ENCODE data around the gene AOPEP.
A peak's percentile ranks its signal among the peaks of the same experiment; 100 is the strongest.

DNA sequence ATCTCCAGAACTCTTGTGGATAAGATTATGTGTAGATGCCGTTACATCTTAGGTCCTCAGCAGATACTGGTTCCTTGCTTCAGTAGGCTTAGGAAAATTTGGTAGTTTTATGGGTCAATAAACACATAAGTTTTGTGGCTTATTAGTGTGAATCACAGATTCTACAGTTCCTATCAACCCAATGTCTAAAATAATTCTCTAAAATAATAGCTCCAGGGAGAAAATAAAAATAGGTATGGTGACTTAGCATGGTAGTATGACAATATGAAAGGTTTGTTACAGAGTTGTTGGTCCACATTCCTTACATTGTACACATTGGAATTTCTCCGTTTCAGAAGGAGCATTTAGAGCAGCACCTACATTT, 91.7 kb downstream of the AOPEP start:
- TF ChIP-seq EP300 (IDR thresholded peaks at IDR 0.05; ENCODE audit: borderline replicate concordance) (peak; percentile 38; the same call in 1 of the 2 replicates), TAF1 (IDR thresholded peaks at IDR 0.05; ENCODE audit: low read depth) (no peak), YY1 (IDR thresholded peaks at IDR 0.05; ENCODE audit: low read depth) (no peak), EGR1 (IDR thresholded peaks at IDR 0.05) (no peak), TEAD4 (IDR thresholded peaks at IDR 0.05) (peak; percentile 83), CEBPB (IDR thresholded peaks at IDR 0.05) (no peak), TCF12 (IDR thresholded peaks at IDR 0.05; ENCODE audit: low read depth) (no peak), RAD21 (IDR thresholded peaks at IDR 0.05; ENCODE audit: low read depth) (no peak), FOXM1 (IDR thresholded peaks at IDR 0.05; ENCODE audit: borderline replicate concordance, low read depth) (no peak), CREB1 (IDR thresholded peaks at IDR 0.05; ENCODE audit: low read depth) (no peak), NFIC (IDR thresholded peaks at IDR 0.05) (no peak)
- TF ChIP-seq, protein P1, sequence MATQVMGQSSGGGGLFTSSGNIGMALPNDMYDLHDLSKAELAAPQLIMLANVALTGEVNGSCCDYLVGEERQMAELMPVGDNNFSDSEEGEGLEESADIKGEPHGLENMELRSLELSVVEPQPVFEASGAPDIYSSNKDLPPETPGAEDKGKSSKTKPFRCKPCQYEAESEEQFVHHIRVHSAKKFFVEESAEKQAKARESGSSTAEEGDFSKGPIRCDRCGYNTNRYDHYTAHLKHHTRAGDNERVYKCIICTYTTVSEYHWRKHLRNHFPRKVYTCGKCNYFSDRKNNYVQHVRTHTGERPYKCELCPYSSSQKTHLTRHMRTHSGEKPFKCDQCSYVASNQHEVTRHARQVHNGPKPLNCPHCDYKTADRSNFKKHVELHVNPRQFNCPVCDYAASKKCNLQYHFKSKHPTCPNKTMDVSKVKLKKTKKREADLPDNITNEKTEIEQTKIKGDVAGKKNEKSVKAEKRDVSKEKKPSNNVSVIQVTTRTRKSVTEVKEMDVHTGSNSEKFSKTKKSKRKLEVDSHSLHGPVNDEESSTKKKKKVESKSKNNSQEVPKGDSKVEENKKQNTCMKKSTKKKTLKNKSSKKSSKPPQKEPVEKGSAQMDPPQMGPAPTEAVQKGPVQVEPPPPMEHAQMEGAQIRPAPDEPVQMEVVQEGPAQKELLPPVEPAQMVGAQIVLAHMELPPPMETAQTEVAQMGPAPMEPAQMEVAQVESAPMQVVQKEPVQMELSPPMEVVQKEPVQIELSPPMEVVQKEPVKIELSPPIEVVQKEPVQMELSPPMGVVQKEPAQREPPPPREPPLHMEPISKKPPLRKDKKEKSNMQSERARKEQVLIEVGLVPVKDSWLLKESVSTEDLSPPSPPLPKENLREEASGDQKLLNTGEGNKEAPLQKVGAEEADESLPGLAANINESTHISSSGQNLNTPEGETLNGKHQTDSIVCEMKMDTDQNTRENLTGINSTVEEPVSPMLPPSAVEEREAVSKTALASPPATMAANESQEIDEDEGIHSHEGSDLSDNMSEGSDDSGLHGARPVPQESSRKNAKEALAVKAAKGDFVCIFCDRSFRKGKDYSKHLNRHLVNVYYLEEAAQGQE (IDR thresholded peaks at IDR 0.05; ENCODE audit: low read depth) = no peak
- TF ChIP-seq, protein P2, sequence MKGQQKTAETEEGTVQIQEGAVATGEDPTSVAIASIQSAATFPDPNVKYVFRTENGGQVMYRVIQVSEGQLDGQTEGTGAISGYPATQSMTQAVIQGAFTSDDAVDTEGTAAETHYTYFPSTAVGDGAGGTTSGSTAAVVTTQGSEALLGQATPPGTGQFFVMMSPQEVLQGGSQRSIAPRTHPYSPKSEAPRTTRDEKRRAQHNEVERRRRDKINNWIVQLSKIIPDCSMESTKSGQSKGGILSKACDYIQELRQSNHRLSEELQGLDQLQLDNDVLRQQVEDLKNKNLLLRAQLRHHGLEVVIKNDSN (IDR thresholded peaks at IDR 0.05) = no peak
- TF ChIP-seq, protein P3, sequence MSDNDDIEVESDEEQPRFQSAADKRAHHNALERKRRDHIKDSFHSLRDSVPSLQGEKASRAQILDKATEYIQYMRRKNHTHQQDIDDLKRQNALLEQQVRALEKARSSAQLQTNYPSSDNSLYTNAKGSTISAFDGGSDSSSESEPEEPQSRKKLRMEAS (IDR thresholded peaks at IDR 0.05) = no peak
